ENCODE data around the gene FGFRL1.

Gene FGFRL1

DNA sequence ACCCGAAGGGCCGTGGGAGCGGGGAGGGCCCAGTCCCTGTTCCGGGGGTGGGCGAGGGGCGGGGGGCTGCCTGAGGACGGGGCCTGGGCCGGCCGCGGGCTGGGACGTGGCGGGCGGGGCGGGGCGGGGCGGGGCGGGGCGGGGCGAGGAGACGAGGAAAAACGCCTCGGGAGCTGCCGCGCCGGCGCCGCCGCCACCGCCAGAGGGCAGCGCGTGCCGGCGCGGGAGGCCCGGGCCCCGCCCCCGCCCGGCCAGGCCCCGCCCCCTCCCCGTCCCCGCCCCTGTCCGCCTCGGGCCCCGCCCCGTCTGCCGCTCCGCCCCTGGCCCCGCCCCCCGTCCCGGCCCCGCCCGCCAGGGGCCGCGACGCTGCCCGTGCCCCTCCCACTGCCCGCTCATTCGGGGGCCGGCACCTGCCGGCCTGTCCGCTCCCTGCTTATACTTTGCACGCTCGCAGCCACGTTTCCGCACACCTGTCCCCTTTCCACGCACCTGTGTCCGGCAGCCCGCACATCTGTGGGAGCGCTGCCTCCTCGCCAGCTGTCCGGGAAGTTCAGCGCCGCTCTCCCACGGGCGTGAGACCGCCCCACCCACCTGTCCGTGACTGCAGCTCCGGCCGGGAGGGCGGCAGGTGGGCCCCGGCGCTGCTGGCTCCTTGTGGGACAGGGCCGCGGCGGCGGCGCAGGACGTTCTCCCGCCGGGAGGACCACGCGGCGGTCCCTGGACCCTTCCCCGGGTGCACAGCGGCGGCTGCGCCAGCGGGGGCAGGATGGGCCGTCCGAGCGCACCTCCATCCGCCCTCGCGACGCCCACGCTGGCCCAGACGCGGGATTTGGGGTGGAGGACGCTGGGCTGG is 1.7 kb upstream of the FGFRL1 start:
- DNase-seq, result no peak

DNA sequence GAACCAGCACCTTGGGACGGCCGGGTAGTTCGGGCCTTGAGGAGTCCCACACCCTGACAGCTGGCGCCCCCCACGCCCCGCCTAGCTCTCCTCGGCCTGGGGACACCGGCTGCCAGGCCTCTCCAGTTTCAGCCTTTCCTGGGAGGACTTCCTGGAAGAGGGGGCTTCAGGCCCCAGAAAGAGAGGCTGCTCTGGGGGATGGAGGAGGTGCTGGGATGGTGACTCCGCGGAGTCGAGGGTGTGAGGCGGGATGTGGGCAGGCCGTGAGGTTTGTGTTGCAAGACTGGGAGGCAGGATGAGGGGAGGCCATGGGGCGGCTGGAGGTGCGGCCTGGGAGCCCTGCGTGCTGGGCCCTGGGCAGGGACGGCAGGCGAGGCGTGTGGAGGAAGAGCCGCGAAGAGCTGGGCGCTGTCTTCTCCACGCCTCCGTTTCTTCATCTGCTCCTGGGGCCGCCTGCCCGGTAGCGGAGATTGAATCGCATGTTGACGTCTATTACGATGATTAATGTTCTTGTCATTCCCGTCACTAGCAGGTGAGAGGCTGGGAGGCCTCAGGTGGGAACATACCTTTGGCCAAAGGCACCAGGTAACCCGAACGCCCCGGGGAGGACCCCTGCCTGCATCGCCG is 918 bp upstream of the FGFRL1 start:
- no peak for DNase-seq

DNA sequence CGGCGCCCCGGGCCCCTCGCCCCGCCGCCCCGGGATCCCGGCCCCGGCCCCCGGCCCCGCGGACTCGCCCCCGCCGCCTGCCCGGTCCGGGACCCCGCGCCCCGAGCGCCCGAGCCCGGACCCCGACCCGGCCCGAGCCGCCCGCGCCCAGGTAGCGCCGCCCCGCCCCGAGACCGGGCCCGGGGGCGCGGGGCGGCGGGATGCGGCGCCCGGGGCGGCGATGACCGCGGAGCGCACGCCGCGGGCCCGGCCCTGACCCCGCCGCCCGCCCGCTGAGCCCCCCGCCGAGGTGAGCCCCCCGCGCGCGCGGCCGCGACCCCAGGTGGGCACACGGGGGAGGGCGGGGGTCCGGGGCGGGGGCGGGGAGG is 224 bp downstream of the FGFRL1 start:
- DNase-seq, result no peak

DNA sequence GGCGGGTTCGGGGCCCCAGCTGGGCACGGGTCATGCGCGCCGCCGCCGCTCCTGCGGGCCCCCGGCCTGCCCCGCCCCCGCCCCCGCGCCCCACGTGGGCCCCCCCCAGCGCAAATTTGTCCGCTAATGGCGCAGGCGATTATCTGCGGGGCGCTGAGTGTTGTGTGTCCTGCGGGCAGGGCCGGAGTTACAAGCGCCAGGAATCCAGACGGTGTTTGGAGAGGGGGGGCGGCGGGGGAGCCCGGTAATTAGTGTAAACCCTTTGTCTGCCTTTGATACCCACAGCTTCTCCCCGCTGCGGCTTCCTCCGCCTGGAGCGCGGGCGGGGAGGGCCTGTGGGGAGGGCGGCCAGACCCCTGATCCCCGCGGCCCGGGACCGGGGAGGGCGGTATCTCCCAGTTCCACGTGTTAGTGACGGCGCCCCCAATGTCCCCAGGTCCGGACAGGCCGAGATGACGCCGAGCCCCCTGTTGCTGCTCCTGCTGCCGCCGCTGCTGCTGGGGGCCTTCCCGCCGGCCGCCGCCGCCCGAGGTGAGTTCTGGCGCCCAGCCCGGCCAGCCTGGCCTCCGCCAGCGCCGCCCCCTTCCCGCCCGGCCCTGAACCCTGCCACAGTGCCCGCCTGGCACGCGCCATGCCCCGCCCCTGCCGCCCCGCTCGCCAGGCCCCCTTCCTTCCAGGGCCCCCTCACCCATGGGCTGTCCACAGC is 761 bp downstream of the FGFRL1 start:
- no peak for DNase-seq

DNA sequence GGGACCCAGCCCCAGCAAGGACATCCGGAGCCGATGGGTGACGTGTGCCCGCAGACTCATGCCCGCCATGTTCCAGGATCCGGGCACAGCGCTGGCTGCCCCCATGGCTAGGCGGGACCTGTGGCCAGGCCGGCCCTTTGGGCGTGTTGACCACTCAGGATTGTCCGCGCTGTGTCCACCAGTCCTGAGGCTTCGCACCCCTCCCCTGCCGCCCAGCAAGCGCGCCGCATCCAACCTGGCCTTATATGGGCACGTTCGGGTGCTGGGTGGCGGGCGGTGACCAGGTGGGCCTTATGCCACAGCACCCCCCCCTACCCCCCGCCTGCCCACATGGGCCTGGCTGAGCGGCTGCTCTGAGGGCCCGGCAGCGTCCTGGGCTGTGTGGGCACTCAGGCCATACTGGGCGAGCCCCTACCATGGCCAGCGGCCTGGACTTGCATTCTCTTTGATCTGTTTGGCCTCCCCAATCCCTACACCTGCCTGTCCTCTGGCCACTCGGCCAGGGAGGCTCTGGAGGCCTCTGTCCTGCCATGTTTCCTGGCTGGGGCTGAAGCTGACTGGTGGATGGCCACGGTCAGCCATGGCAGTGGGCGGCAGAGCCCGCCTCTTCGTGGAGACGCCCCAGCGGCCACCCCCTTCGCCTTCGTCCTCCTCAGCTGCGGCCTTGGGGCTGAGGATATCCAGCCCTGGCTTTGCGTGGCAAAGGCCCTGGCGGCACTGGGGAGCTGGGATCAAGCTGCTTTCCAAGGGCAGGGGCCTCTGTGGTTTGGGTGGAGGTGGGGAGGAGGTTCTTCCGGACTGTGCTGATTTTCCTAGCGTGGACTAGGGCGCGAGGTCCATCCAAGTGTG is 2.0 kb downstream of the FGFRL1 start:
- DNase-seq, result no peak

DNA sequence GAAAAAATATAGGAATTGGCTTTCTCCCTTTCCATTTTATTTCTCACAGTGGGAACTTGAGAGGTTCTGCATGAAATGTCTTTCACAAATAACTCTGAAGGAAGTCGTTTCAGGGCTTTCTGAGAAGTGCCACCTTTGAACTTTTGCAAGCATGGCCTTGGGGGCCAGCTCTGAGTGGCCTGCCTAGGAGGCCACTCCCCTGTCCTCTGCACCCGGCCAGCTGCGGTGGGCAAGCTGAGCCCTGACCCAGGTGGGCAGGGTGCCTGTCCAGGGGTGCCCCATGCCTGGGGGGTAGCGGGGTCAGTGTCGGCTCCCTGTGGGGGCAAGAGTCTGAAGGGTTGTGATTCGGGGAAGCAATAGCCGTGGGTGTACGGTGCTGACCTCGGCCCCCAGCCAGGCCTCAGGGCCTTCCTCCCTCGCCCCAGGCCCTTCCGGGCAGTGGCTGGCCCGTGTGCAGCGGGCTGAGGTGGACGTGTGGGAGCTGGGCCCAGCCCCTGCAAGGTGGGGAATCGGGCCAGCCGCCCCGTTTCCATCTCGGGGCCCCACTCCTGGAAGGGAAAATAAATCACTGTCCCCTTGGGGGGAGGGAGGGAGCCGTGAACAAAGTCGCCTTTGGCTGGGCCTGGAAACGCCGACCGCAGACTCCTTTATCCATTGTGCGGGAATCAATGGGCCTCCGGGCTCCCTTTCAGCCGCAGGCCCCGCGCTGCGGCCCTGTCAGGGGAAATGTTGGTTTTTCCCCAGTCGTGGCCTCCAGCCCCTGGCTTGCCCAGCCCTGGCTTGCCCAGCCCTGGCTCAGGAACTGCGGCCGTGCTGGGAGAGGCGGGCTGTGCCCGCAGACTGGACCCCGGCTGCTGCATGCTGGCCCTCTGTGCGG is 3.1 kb downstream of the FGFRL1 start:
- DNase-seq, result no peak

DNA sequence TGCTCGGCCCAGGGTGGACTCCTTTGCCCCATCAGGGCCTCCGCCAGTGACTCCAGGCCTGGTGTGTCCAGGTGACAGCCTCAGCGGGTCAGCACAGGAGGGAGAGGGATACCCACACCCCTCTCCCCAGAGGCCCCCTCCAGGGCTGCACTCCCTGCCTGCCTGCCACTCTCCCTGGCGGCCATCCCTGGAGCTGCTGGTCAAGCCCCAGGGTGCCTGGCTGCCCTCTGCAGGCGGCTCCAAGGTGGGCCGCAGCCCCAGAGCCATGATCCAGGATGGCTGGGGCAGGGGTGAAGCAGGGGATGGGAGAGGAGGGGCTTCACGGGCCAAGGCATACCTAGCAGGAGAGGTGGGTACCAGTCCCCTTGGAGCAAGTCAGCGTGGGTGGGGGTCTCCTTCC is 3.8 kb downstream of the FGFRL1 start:
- DNase-seq, result no peak

DNA sequence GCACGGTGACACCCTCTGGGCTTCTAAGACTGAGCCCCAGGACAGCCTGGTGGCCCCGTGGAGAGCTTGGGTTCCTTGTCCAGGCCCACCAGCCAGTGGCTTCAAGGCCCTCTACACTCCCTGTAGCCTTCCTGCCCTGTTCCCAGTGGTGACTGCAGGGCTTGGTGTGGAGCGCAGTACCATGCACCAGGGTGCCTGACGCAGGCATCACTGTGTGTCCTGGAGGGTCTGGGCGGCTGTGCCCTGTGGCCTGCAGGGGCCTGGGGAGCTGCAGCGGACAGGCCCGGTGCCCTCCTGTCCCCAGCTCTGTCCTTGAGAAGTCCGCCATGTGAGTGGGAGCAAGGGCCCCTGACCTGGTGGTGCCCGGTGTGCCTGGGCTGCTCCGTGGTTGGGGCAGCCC is 4.3 kb downstream of the FGFRL1 start:
- no peak for DNase-seq

DNA sequence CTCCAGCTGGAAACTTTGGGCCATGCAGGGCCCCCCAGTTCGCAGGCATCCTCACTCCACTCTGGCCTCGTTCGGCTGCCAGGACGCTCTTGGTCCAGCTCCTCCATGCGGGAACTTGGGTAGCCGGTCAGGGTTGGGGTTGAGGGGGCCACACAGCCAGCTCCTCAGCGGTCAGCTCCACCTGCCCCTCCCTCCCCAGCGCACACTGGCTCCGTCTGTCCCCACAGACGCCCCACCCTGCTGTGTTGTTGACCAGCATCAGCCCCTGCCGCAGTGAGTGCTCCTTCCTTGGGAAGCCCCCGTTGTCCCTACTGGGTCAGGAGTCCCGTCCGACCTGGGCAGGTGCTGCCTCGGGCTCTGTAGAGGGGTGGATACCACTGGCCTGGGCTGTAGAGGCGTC is 5.8 kb downstream of the FGFRL1 start:
- no peak for DNase-seq

DNA sequence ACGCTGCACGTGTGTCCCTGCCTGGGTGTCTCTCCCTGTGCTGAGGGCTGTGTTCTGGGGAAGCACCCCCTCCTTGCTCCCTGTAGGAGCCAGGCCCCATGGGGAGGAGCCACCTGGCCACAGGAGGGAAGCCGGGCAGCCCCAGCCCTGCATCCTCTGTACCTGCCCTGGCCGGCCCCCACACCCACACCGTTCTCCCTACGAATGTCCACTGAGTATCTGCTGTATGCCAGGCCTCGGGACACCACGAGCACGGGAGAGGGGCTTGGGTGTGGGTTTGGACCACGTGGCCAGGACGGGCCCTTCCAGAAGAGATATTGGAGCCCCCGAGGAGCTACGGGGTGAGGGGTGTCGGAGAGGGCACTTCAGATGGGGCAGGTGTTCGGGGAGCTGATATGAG is 6.3 kb downstream of the FGFRL1 start:
- DNase-seq, result no peak

DNA sequence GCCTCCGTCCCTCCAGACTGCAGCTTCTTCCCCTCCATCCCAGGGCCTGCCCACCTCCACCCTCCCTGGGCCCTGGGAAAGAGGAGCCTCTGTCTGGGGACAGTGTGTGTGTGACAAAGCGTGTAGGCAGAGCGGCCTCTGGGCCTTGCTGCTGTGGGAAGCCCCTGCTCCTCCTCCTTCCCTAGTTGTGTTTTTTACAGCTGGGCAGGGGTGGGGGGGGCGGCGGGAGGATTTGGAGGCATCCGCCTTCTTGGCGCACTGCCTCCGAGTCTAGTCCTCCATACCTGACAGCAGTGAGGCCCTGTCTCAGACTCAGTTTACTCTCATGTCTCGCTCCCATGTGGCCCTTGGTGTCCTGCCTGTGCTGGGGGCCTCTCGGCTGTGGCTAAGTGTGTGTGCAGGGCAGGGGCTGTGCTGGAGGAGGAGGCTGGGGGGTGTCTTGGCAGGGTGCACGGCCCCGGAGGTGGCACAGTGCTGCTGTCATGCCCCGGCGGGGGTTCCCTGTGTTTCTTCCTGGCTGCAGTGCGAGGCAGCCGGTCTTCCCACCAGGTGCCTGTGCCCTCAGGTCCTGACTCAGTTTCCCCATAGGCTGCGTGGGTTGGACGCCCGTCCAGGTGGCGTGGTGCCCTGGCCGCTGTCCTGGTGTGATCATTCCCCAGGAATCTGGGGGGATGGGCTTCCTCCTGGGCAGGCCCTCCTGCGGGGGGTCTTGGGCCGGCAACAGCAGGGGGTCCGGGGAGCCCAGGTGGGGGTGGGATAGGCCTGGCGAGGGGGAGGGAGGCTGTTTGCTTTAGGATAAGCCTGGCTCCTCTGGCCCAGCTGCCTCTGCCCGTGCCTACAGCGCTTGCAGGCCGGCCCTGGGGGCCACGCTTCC is 7.0 kb downstream of the FGFRL1 start:
- DNase-seq, result no peak

DNA sequence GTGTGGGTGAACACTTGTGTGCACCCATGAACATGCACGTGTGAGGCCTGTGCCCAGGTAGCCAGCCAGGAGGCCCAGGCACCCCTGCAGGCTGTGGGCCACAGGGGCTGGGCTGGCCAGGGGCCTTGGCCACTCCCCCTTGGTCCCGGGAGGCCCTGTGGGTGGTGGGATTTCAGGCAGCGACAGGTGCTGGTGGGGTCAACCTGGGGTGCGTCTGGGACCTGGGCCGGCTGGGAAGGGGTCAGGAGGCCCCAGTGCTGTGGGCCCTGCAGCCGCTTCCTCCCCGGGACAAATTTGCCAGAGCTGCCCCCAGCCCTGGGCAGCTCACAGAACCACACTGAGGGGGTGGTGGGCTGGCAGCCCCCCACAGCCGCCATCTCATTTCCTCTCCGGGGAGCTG is 7.9 kb downstream of the FGFRL1 start:
- DNase-seq, result no peak

DNA sequence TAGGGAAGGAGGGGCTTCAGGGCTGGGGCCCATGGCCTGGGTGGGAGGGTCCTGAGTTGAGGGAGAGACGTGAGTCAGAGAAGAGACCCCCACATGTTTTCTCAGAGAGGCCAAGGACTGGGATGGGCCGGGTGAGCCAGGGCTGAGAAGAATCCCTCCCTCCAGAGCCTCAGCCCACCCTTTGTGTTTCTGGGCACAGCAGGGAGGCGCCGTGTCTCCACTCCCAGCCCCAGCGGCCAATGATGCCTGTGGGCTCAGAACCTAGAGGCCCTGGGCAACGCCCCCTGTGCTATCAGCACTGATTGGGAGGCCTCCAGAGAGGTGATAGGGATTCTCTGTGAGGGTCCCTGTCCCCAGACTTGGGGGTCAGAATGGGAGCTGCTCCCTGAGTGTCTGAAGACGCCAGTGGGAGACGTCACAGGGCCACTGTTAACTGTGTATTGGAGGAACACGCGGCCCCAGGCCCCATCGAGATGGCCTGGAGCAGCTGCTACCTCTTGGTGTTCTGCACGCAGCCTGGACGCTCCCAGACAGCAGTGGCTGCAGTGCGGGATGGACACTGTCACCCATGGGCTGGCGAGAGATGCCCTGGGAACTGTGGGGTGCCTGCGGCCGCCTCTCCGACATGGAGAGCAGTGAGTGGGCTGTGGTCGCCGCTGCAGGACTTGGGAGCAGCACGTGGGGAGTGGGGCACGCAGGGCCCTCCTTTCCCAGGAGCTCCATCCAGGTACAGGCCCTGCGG is 8.5 kb downstream of the FGFRL1 start:
- DNase-seq, result no peak

DNA sequence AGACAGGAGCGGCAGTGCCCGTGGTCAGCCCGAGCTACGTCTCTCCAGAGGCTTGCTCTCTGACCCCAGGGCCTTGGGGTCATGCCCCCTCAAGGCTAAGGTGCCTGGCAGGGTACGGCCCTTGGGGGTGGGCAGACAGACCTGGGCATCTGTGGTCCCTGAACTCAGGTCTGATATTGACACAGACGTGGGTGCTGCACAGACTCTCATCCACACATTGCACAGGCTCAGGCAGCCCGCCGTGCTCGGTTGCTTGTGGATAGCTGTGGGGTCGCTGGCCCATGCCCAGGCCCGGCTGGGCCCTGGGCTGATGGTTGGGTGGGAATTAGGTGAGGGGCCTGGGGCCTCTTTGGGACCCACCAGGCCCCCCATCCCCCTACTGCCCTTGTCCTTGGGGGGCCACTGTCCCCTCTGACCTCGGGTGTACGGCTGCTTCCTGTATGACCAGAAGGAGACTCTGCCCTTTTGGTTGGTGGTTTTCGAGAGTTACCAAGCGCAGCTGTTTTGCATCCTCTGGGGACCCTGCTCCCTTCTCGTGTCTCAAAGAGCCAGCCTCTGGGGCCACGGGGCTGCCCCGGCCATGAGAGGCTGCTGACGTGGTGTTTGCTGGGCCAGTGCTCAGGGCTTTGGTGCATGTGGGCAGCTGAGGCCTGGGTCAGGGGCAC is 10.1 kb downstream of the FGFRL1 start:
- no peak for DNase-seq

DNA sequence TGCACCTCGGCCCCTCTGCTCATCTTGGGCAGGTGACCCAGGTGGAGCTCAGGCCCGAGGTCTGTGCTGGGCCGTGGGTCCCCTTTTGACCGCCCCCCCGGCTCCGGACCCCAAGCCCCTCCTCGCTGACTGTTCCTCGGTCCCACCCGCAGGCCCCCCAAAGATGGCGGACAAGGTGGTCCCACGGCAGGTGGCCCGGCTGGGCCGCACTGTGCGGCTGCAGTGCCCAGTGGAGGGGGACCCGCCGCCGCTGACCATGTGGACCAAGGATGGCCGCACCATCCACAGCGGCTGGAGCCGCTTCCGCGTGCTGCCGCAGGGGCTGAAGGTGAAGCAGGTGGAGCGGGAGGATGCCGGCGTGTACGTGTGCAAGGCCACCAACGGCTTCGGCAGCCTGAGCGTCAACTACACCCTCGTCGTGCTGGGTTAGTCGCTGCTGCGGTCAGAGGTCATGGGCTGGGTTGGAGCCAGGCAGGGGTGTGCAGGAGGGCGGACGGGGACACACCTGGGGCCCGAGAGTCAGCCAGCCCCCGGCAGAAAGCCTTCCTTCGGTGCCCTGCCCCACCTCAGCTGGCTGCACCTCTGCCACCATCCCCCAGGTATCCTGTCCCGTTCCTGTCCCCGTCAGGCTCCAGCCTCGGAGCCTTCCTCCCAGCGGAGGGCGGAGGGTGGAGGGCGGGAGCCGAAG is 10.8 kb downstream of the FGFRL1 start:
- no peak for DNase-seq

DNA sequence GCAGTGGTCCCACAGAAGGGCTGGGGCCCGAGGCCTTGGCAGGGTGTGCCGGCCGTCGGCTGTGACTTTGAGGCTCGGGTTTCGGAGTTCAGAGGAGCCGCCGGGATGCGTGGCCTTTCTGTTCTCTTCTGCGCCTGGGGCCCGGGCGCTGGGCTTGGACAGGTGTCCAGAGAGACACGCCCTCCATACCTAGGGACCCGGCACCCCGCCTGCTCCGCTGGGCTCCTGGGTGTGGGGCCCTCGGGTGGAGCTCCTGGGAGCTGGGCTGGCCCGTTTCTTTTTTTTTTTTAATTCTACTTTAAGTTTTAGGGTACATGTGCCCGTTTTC is 11.3 kb downstream of the FGFRL1 start:
- no peak for DNase-seq

DNA sequence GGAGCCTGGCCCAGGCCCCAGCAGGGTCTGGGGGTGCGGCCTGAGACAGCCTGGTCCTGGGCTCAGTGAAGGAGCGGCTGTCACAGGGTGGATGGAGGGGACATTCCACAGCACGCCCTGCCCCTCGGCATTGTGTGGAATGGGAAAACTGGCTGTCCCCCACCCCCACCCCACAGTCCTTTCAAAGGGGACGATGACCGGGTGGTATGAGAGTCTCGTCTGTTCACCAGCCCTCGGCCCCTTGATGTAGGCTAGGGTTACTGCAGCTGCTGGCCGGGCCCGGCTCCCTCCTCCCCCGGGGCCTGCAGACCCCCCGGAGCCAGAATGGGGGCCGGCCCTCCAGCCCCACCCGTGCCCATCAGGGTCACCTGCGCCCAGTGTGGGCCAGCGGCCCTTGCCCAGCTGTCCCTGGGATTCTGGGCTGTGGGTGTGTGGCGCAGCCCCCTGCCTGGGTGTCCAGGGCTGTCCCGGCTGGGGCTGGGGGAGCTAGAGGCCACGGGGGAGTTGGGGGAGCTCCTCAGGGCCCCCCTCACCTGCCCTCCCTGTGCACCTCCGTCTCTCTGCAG is 11.7 kb downstream of the FGFRL1 start:
- DNase-seq, result no peak

DNA sequence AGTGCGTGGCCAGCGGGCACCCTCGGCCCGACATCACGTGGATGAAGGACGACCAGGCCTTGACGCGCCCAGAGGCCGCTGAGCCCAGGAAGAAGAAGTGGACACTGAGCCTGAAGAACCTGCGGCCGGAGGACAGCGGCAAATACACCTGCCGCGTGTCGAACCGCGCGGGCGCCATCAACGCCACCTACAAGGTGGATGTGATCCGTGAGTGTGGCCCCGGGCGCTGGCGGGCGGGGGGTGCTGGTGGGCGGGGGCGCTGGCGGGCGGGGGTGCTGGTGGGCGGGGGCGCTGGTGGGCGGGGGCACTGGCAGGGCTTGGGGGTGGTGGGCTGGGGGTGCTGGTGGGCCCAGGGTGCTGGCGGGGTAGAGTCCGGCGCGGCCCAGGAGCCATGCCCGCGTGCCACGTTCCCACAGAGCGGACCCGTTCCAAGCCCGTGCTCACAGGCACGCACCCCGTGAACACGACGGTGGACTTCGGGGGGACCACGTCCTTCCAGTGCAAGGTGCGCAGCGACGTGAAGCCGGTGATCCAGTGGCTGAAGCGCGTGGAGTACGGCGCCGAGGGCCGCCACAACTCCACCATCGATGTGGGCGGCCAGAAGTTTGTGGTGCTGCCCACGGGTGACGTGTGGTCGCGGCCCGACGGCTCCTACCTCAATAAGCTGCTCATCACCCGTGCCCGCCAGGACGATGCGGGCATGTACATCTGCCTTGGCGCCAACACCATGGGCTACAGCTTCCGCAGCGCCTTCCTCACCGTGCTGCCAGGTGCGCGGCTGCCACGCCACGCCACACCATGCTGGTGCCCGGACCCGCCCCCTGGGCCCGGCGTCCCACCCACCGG is 12.7 kb downstream of the FGFRL1 start:
- DNase-seq, result no peak
